RWPE2 (cell line): Measurements from ENCODE around the gene ZNF302.
A peak's percentile ranks its signal among the peaks of the same experiment; 100 is the strongest.

Experiments used
- ATAC-seq: fragments of 200-7000 bp; cut with Tn5 transposase; 3 replicates; pipeline ENCODE4 v1.9.1; 2021; ENCODE audit warnings: low read depth
- DNase-seq: peaks from one replicate; pipeline ENCODE4 v3.0.0-alpha.2; 2020; ENCODE audit warnings: low spot score
- H3K27ac ChIP-seq: fragments of 450-650 bp; 2 replicates; pipeline ENCODE4 v1.5.1; 2017; ENCODE audit warnings: mild to moderate bottlenecking; ENCODE audit not compliant: poor library complexity, severe bottlenecking
- H3K27me3 ChIP-seq: fragments of 250-450 bp; sonication (Bioruptor Pico); 2 replicates; pipeline ENCODE4 v1.5.1; 2021; ENCODE audit warnings: mild to moderate bottlenecking, moderate library complexity; ENCODE audit not compliant: insufficient read depth, poor library complexity, severe bottlenecking
- H3K36me3 ChIP-seq: fragments of 250-450 bp; sonication (Bioruptor Pico); 2 replicates; pipeline ENCODE4 v1.5.1; 2020; ENCODE audit warnings: low read depth, mild to moderate bottlenecking, moderate library complexity
- H3K4me1 ChIP-seq: fragments of 250-450 bp; sonication (Bioruptor Pico); 2 replicates; pipeline ENCODE4 v1.5.1; 2021; ENCODE audit warnings: mild to moderate bottlenecking, moderate library complexity; ENCODE audit not compliant: insufficient read depth, poor library complexity, severe bottlenecking
- H3K4me3 ChIP-seq: fragments of 250-450 bp; sonication (Bioruptor Pico); 2 replicates; pipeline ENCODE4 v1.5.1; 2021; ENCODE audit warnings: mild to moderate bottlenecking, moderate library complexity; ENCODE audit not compliant: severe bottlenecking
- H3K9me3 ChIP-seq: fragments of 250-450 bp; sonication (Bioruptor Pico); 2 replicates; pipeline ENCODE4 v1.5.1; 2021; ENCODE audit warnings: mild to moderate bottlenecking, moderate library complexity; ENCODE audit not compliant: severe bottlenecking
- TF ChIP-seq, protein P1 (sequence below): fragments of 450-650 bp; IDR thresholded peaks from one replicate; pipeline ENCODE4 v1.5.1; 2017; ENCODE audit warnings: mild to moderate bottlenecking, moderate library complexity; ENCODE audit not compliant: poor library complexity, severe bottlenecking

Gene ZNF302

DNA sequence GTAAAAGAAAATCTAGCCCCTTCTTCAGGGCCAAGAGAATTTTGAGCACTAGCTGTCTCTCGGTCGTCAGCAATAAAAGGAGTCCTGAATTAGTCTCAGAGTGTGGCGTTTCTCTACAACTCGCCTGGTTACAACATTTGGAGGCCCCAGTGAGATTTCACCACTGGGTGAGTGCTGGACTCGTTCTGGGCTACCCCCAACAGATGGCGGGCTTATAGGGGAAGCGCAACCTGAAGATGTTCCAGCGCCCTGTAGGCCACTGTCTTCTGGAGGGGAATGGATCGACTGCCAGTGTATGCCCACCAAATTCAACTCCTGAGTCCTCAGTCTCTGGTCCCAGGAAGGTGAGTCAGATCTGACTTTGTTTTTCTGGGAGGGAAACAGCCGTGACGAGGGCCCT is 44.9 kb downstream of the ZNF302 start:
- TF ChIP-seq, protein P1, sequence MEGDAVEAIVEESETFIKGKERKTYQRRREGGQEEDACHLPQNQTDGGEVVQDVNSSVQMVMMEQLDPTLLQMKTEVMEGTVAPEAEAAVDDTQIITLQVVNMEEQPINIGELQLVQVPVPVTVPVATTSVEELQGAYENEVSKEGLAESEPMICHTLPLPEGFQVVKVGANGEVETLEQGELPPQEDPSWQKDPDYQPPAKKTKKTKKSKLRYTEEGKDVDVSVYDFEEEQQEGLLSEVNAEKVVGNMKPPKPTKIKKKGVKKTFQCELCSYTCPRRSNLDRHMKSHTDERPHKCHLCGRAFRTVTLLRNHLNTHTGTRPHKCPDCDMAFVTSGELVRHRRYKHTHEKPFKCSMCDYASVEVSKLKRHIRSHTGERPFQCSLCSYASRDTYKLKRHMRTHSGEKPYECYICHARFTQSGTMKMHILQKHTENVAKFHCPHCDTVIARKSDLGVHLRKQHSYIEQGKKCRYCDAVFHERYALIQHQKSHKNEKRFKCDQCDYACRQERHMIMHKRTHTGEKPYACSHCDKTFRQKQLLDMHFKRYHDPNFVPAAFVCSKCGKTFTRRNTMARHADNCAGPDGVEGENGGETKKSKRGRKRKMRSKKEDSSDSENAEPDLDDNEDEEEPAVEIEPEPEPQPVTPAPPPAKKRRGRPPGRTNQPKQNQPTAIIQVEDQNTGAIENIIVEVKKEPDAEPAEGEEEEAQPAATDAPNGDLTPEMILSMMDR = no peak
- no peaks in the 10 kb centered on the region for H3K4me1 ChIP-seq
- no peak overlapping the region for H3K4me3 ChIP-seq
- no peaks in the 10 kb centered on the region for H3K36me3 ChIP-seq
- no peak for ATAC-seq
- H3K27me3 ChIP-seq = no peaks in the 10 kb centered on the region
- H3K9me3 ChIP-seq = no peaks in the 10 kb centered on the region
- no peak for DNase-seq
- H3K27ac ChIP-seq = no peak overlapping the region

DNA sequence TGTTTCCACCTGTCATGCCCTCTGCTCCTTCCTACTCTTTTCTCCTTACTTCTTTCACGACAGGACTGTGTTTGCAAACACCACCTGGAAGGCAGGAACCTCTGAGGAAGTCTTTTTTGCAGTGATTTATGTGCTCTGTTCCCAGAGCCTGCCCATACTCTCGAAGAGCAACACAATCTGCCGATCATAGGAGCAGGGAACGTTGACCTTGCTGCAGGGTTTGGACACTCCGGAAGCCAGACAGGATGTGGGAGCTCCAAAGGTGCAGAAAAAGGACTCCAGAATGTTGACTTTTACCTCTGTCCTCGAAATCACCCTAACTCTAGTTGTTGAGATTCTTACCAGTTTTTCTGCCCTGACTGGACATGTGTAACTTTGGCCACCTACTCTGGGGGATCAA is 47.9 kb downstream of the ZNF302 start:
- no peak overlapping the region for H3K4me3 ChIP-seq
- ATAC-seq = no peak
- H3K9me3 ChIP-seq = no peaks in the 10 kb centered on the region

DNA sequence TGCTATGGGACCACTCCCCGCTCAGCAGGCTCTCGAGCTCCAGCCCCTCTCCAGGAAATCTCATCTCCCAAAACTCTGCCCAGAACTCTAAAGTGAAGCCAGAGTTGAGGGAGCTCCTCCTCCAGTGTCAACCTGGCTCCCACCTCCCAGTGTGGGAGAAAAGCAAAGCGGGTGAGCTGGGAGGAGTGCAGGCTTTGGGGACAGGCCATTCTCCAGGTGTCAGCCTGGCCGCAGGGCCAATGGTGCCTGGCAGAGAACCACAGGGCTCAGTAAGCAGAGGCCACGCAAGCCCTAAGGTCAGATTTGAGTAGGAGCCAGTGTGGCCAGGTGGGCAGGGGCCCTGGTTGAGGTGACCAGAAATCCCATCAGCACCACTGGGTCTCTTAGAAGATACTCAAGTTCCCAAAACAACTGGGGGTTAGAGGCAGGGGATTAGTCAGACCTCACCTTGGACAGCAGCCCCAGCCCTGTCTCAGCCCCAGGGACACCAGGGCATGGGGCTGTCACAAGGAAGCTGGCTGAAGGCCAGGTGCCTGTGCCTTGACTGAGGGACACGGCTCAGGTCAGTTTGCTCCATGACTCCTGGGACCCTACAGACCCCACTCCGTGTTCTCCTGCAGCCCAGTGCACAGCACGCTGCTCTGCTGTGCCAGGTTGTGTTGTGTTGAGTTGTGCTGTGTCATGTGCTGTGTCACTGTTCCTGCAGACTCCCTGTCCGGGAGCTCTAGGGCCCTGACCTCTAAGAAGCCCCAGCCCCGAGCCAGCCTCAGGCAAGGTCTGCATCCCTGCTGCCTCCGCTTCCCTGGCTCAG is 53.7 kb downstream of the ZNF302 start:
- peaks cover 5% of the 10 kb centered on the region; the same call in 1 of the 2 replicates for H3K36me3 ChIP-seq
- H3K4me3 ChIP-seq = no peak overlapping the region
- H3K4me1 ChIP-seq = no peaks in the 10 kb centered on the region
- ATAC-seq (no peak), DNase-seq (no peak)
- H3K27me3 ChIP-seq = no peaks in the 10 kb centered on the region
- TF ChIP-seq, protein P1 = no peak
- no peak overlapping the region for H3K27ac ChIP-seq
- H3K9me3 ChIP-seq = no peaks in the 10 kb centered on the region

More for the DNA sequence above, 47.9 kb downstream of the ZNF302 start:
- H3K36me3 ChIP-seq = no peaks in the 10 kb centered on the region
- DNase-seq = no peak
- TF ChIP-seq, protein P1 = no peak
- no peaks in the 10 kb centered on the region for H3K27me3 ChIP-seq
- H3K4me1 ChIP-seq = no peaks in the 10 kb centered on the region
- H3K27ac ChIP-seq = no peak overlapping the region

DNA sequence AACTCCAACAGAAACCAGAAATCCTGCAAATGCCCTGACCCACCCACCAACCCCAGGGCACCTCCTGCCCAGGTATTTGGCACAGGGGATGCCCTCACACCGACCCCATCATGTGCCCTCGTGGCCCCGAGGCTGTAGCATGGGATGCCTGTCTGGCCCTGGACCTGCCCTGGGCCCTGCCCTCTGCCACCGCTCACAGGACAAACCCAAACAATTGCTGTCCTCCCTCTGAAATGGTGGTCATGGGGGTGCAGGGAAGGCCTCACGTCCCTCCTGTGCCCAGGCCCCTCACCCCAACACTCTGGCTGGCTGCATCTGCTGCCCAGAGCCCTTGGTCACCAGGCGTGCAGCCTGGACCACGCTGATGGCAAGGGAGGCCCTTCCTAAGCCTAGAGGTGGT is 54.5 kb downstream of the ZNF302 start:
- no peaks in the 10 kb centered on the region for H3K9me3 ChIP-seq
- no peaks in the 10 kb centered on the region for H3K27me3 ChIP-seq
- ATAC-seq = no peak
- no peaks in the 10 kb centered on the region for H3K4me1 ChIP-seq
- TF ChIP-seq, protein P1 = no peak
- no peak overlapping the region for H3K4me3 ChIP-seq
- H3K27ac ChIP-seq = no peak overlapping the region
- no peak for DNase-seq
- peaks cover 13% of the 10 kb centered on the region; the same call in 1 of the 2 replicates for H3K36me3 ChIP-seq

DNA sequence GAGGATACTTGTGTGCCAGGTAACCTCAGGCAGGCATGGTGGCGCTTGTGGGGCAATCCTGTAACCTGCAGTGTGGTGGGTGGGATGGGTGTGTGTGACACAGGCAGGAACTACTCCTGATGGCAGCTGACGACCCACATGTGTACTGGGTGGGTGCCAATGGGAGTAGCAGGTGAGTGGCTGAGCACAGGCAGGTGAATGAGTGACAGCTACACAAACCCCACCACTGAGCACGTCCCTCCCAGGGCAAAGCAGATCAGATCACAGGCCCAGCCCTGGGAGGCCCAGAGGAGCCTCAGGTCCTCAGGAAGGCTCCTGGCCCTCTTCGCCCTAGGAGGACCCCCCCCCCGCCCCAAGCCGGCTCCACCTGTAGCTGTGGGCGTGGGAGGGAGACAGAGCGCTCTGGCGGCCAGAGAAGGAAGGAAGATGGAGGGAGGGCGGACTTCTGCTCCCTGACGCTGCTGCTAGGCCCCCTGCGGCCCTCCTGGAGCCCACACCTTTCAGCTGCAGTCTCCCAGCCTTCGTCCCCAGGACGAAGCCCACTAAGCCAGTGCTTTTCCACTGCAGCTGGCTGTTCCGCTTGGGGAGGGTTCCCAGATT is 55.2 kb downstream of the ZNF302 start:
- H3K4me3 ChIP-seq = peak overlapping the region; percentile 71
- no peak overlapping the region for H3K27ac ChIP-seq
- TF ChIP-seq, protein P1 = no peak
- no peaks in the 10 kb centered on the region for H3K4me1 ChIP-seq
- DNase-seq = no peak
- no peaks in the 10 kb centered on the region for H3K27me3 ChIP-seq
- ATAC-seq = no peak
- no peaks in the 10 kb centered on the region for H3K9me3 ChIP-seq
- peaks cover 20% of the 10 kb centered on the region; the same call in 1 of the 2 replicates for H3K36me3 ChIP-seq
